A172 (cell line): ENCODE measurements around the gene LTBP3. TPM values are rescaled to one million over a fixed set of nuclear protein-coding genes. Genes with fewer than 3 reads are reported as not detected.
"Not testable (repeated sequence)": the region's sequence is repeated elsewhere in the genome, so short reads cannot be mapped to it uniquely, and the experiment has no call there.

Experiments used
- DNase-seq: peaks from one replicate; pipeline ENCODE4 v3.0.0-alpha.2; 2015; ENCODE audit warnings: low spot score
- total RNA-seq: library from RNA; depleted of rRNA; stranded (reverse); fragments of >200 nt; shearing (Covaris generic); gene quantifications from 2 replicates; pipeline ENCODE4 v1.2.3, GENCODE V29; 2014

LTBP3 gene
- total RNA-seq, 1 experiment from 2014 or later = 25.6 TPM

GRCh38 chr11:65536412-65537295 is 21.5 kb downstream of the LTBP3 start:
- no peak for DNase-seq

- DNase-seq = no peak
Observed at GRCh38 chr11:65535102-65535501, 23.1 kb downstream of the LTBP3 start.

DNA sequence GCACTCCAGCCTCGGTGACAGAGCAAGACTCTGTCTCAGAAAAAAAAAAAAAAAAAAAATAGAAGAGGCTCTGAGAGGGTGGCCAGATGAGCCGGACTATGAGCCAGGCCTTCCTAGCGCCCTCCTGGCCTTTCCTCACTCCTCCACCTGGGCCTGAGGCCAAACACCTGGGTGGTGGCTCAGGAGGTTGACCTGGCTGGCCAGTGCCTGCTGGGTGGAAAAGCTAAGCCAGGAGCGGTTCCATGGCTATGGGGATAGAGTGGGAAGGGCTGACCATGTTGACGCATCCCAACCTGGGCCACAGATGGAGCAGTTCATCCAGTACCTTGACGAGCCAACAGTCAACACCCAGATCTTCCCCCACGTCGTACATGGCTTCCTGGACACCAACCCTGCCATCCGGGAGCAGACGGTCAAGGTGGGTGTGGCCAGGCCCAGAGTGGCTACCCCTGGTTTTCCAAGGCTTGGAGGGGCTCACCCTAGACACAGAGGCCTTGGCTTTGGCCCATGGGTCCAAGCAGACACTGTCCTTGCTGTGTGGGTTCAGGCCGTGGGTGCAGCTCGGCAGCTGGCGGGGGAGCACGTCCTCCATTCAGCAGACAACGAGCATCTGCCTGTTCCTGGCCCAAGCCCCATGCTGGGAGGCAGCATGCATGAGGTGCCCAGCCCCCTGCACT is 25.6 kb downstream of the LTBP3 start:
- DNase-seq = no peak

DNA sequence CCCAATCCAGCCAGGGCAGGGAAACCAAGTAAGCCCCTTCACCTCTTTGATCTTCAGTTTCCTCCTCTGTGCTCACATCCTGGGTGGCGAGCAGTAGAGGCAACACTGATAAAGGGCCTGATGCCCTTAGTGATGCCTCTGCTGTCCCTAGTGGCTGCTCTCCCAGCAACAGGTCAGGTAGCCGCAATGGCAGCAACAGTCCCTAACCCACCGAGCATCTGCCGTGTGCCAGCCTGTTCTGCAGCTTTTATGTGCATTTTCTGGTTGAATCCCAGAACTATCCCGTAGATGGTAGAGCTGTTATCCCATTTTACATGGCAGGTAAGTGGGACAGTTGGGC is 28.0 kb downstream of the LTBP3 start:
- DNase-seq = no peak

GRCh38 chr11:65529475-65530156 is 28.5 kb downstream of the LTBP3 start:
- DNase-seq = no peak

DNA sequence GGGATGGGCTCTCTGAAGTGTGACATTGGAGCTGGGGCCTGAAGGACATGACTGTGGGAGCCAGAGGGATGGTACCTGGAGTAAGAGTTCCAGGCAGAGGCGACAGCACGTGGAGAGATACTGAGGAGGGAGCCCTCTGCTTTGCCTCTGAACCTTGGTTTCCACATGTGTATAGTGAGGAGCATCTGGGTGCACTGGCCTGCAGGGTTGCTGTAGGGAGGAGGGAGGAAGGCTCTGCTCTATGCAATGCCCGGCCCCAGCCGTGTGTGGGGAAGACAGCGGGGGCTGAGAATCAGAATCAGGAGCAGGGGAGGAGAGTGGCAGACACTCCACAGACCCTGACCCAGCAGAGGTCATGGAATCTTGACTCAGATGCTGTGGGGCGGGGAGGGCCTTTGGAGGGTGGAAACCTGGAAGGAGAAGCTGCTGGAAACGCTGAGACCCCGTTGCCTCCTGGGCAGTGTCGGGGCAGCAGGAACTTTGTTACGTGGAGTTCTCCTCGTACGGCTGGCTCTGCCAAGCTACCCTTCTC is 29.3 kb downstream of the LTBP3 start:
- no peak for DNase-seq

DNA sequence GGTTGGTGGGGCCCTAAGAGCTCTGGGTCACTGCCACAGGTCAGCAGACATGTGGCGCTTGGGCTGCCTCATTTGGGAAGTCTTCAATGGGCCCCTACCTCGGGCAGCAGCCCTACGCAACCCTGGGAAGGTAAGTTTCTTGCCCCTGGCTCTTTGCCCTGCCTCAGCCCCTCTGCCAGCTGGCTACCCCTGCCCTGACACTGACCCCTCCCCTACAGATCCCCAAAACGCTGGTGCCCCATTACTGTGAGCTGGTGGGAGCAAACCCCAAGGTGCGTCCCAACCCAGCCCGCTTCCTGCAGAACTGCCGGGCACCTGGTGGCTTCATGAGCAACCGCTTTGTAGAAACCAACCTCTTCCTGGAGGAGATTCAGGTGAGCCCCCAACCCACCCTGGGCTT is 31.4 kb downstream of the LTBP3 start:
- no peak for DNase-seq

DNA sequence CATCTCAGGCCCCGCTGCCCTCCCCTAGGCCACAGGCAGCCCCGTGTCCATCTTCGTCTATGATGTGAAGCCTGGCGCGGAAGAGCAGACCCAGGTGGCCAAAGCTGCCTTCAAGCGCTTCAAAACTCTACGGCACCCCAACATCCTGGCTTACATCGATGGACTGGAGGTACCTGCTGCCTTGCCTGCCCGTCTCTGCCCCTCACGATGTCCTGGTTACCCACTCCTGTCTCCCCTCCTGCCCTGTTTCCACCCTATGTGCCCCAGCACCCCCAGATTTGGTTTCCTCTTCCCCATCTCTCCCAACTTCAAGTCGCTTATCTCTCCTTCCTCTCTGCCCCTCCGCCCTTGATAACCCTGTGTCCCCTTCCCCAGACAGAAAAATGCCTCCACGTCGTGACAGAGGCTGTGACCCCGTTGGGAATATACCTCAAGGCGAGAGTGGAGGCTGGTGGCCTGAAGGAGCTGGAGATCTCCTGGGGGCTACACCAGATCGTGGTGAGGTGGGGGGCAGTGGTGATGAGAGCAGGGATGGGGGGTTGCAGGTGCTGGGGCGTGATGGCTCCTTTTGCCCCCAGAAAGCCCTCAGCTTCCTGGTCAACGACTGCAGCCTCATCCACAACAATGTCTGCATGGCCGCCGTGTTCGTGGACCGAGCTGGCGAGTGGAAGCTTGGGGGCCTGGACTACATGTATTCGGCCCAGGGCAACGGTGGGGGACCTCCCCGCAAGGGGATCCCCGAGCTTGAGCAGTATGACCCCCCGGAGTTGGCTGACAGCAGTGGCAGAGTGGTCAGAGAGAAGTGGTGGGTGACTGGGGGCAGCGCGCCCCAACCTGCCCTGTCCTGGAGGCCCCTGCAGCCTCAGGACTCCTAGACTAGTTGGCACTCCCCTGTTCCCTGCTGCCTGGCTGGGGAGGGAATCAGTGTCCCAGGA is 32.3 kb downstream of the LTBP3 start:
- no peak for DNase-seq

GRCh38 chr11:65524741-65525545 is 33.2 kb downstream of the LTBP3 start, which contains the start of gene SCYL1:
SCYL1 (plus strand) TSS chr11:65525083; CDS start chr11:65525154, 71 bp downstream.
- DNase-seq = peak; percentile 28

- no peak for DNase-seq
Observed at GRCh38 chr11:65524014-65524740, 34.0 kb downstream of the LTBP3 start.

GRCh38 chr11:65523631-65523968 is 34.6 kb downstream of the LTBP3 start:
- not testable (repeated sequence) for DNase-seq

DNA sequence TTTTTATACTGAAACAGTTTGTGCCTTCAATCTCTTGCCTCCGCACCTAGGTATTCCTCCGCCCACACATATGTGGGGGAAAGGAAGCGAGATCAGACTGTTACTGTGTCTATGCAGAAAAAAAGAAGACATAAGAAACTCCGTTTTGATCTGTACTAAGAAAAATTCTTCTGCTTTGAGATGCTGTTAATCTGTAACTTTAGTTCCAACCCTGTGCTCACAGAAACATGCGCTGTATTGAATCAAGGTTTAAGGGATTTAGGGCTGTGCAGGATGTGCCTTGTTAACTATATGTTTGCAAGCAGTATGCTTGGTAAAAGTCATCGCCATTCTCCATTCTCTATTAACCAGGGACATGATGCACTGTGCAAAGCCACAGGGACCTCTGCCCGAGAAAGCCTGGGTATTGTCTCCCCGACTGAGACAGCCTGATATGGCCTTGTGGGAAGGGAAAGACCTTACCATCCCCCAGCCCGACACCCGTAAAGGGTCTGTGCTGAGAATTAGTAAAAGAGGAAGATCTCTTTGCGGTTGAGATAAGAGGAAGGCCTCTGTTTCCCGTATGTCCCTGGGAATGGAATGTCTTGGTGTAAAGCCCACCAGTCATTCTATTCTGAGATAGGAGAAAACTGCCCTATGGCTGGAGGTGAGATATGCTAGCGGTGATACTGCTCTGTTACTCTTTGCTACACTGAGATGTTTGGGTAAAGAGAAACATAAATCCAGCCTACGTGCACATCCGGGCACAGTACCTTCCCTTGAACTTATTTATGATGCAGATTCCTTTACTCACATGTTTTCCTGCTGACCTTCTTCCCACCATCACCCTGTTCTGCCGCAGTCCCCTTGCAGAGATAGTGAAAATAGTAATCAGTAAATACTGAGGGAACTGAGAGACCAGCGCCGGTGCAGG is 35.2 kb downstream of the LTBP3 start:
- DNase-seq = not testable (repeated sequence)

DNA sequence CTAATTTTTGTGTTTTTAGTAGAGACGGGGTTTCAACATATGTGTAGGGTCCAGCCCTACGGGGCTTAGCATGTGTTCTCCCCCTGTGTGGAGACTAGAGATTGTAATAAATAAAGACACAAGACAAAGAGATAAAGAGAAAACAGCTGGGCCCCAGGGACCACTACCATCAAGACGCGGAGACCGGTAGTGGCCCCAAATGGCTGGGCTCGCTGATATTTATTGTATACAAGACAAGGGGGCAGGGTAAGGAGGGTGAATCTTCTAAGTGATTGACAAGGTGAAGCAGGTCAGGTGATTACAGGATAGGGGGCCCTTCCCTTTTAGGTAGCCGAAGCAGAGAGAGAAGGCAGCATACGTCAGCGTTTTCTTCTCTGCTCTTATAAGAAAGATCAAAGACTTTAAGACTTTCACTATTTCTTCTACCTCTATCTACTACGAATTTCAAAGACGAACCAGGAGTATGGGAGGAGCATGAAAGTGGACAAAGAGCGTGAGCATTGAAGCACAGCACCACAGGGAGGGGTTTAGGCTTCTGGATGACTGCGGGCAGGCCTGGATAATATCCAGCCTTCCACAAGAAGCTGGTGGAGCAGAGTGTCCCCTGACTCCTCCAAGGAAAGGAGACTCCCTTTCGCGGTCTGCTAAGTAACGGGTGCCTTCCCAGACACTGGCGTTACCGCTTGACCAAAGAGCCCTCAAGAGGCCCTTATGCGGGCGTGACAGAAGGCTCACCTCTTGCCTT is 36.2 kb downstream of the LTBP3 start:
- not testable (repeated sequence) for DNase-seq

DNA sequence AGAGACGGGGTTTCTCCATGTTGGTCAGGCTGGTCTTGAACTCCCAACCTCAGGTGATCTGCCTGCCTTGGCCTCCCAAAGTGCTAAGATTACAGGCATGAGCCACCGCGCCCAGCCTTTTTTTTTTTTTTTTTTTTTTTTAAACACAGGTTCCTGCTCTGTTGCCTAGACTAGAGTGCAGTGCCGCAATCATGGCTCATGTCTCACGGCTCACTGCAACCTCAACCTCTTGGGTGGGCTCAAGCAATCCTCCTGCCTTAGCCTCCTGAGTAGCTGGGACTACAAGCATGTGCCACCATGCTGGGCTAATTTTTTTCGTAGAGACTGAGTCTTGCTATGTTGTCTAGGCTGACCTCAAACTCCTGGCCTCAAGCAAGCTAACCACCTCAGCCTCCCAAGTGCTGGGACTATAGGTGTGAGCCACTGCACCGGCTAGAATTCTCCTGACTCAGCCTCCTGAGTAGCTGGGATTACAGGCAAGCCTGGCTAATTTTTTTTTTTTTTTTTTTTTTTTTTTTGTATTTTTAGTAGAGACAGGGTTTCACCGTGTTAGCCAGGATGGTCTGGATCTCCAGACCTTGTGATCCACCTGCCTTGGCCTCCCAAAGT is 39.1 kb downstream of the LTBP3 start:
- DNase-seq = not testable (repeated sequence)

- DNase-seq = no peak
Observed at GRCh38 chr11:65516135-65516968, 41.8 kb downstream of the LTBP3 start.

DNA sequence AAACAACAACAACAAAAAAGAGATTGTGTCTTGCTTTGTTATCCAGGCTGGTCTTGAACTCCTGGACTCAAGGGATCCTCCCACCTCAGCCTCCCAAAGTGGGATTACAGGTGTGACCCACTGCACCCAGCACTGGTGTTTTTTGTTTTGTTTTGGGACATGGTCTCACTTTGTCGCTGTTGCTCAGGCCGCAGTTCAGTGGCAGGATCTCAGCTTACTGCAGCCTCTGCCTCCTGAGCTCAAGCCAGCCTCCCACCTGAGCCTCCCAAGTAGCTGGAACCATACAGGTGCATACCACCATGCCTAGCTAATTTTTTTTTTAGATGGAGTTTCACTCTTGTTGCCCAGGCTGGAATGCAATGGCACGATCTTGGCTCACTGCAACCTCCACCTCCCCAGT is 45.8 kb downstream of the LTBP3 start:
- not testable (repeated sequence) for DNase-seq
